Coronary artery (tissue), 2 donors: Measurements from ENCODE around the gene HMGB4.

Experiments used
- DNase-seq: peaks from one replicate; pipeline ENCODE4 v3.0.0-alpha.2; 2017; ENCODE audit warnings: low spot score
- H3K27ac ChIP-seq, 2 donors: fragments of 200-600 bp; sonication (generic); one replicate each; pipeline ENCODE4 v1.5.1; 2016 to 2019
- H3K4me3 ChIP-seq: fragments of 200-600 bp; sonication (generic); 2 replicates; pipeline ENCODE4 v1.5.1; 2016; ENCODE audit warnings: mild to moderate bottlenecking, moderate library complexity
- CTCF ChIP-seq: fragments of 200-600 bp; sonication (generic); IDR thresholded peaks from one replicate; pipeline ENCODE4 v1.5.1; 2019; ENCODE audit warnings: antibody characterized with exemption

HMGB4 gene

GRCh38 chr1:33842348-33842747 is 21.5 kb upstream of the HMGB4 start:
- Histone ChIP-seq H3K27ac (no peak overlapping the region), H3K4me3 (no peak overlapping the region)
- DNase-seq, result no peak
- no peak for TF ChIP-seq CTCF

GRCh38 chr1:33844166-33844565 is 19.7 kb upstream of the HMGB4 start:
- no peak for DNase-seq
- Histone ChIP-seq H3K4me3 (no peak overlapping the region), H3K27ac (no peak overlapping the region)
- no peak for TF ChIP-seq CTCF

GRCh38 chr1:33846861-33847260 is 17.0 kb upstream of the HMGB4 start:
- DNase-seq, result no peak
- no peak overlapping the region for H3K27ac ChIP-seq
- TF ChIP-seq CTCF, result no peak
- H3K4me3 ChIP-seq, result no peak overlapping the region

- no peak for TF ChIP-seq CTCF
- no peak overlapping the region for H3K27ac ChIP-seq
- no peak for DNase-seq
- no peak overlapping the region for H3K4me3 ChIP-seq
Measured at GRCh38 chr1:33848205-33848937, 15.5 kb upstream of the HMGB4 start.

GRCh38 chr1:33849211-33849610 is 14.7 kb upstream of the HMGB4 start:
- Histone ChIP-seq H3K27ac (no peak overlapping the region), H3K4me3 (no peak overlapping the region)
- no peak for DNase-seq
- no peak for TF ChIP-seq CTCF

- DNase-seq, result no peak
- no peak for TF ChIP-seq CTCF
- H3K4me3 ChIP-seq, result no peak overlapping the region
- H3K27ac ChIP-seq, result no peak overlapping the region
Measured at GRCh38 chr1:33850481-33850880, 13.4 kb upstream of the HMGB4 start.

GRCh38 chr1:33852711-33853110 is 11.2 kb upstream of the HMGB4 start:
- Histone ChIP-seq H3K27ac (no peak overlapping the region), H3K4me3 (no peak overlapping the region)
- no peak for TF ChIP-seq CTCF
- no peak for DNase-seq
